HEK293T (cell line): ENCODE data around the gene ZFYVE27.
A peak's percentile ranks its signal among the peaks of the same experiment; 100 is the strongest.

ENCODE experiments used
- CTCF ChIA-PET: fragments of 350-600 bp; formaldehyde crosslinking; extraction: SDS; loops from one replicate; lab custom pipeline; 2021; ENCODE audit warnings: antibody characterized with exemption, inconsistent platforms; lab: Yijun Ruan, JAX
- POLR2A ChIA-PET: fragments of 350-600 bp; formaldehyde crosslinking; extraction: SDS; loops from one replicate; lab custom pipeline; 2020; ENCODE audit warnings: antibody characterized with exemption, inconsistent platforms; lab: Yijun Ruan, JAX
- DNase-seq: peaks from one replicate; pipeline ENCODE4 v3.0.0; 2012; ENCODE audit warnings: mixed read lengths; ENCODE audit errors: extremely low spot score
- ARNT ChIP-seq: fragments of 450-650 bp; IDR thresholded peaks from 2 replicates; pipeline ENCODE4 v1.6.1; 2017; ENCODE audit warnings: mild to moderate bottlenecking
- BHLHE40 ChIP-seq: fragments of 450-650 bp; IDR thresholded peaks from 2 replicates; pipeline ENCODE4 v1.6.1; 2016; ENCODE audit warnings: mild to moderate bottlenecking, moderate library complexity, borderline replicate concordance
- CTBP1 ChIP-seq: fragments of 450-650 bp; IDR thresholded peaks from 2 replicates; pipeline ENCODE4 v1.6.1; 2016; ENCODE audit warnings: borderline replicate concordance
- ELF4 ChIP-seq: fragments of 450-650 bp; IDR thresholded peaks from 2 replicates; pipeline ENCODE4 v1.6.1; 2017; ENCODE audit warnings: antibody characterized with exemption
- FOXA1 ChIP-seq: fragments of 450-650 bp; IDR thresholded peaks from 2 replicates; pipeline ENCODE4 v1.6.1; 2016; ENCODE audit warnings: mild to moderate bottlenecking
- FOXK2 ChIP-seq: fragments of 450-650 bp; IDR thresholded peaks from 2 replicates; pipeline ENCODE4 v1.6.1; 2016; ENCODE audit warnings: mild to moderate bottlenecking
- FOXM1 ChIP-seq: fragments of 450-650 bp; IDR thresholded peaks from 2 replicates; pipeline ENCODE4 v1.6.1; 2017; ENCODE audit warnings: mild to moderate bottlenecking, borderline replicate concordance
- HDGF ChIP-seq: fragments of 450-650 bp; IDR thresholded peaks from 2 replicates; pipeline ENCODE4 v1.6.1; 2017; ENCODE audit warnings: antibody characterized with exemption, borderline replicate concordance
- L3MBTL2 ChIP-seq: fragments of 450-650 bp; conservative IDR thresholded peaks from 2 replicates; pipeline ENCODE4 v1.6.1; 2016; ENCODE audit warnings: mild to moderate bottlenecking
- LEF1 ChIP-seq: fragments of 450-650 bp; IDR thresholded peaks from 2 replicates; pipeline ENCODE4 v1.6.1; 2017; ENCODE audit warnings: mild to moderate bottlenecking, borderline replicate concordance
- NFRKB ChIP-seq: fragments of 450-650 bp; IDR thresholded peaks from 2 replicates; pipeline ENCODE4 v1.6.1; 2016; ENCODE audit warnings: mild to moderate bottlenecking, moderate library complexity
- SP1 ChIP-seq: fragments of 450-650 bp; IDR thresholded peaks from 2 replicates; pipeline ENCODE4 v1.6.1; 2017
- SUZ12 ChIP-seq: fragments of 450-650 bp; IDR thresholded peaks from 2 replicates; pipeline ENCODE4 v1.6.1; 2016; ENCODE audit warnings: mild to moderate bottlenecking
- TARDBP ChIP-seq: fragments of 450-650 bp; IDR thresholded peaks from 2 replicates; pipeline ENCODE4 v1.6.1; 2016
- ZNF384 ChIP-seq: fragments of 450-650 bp; IDR thresholded peaks from 2 replicates; pipeline ENCODE4 v1.6.1; 2016
- TF ChIP-seq, protein P1 (sequence below): fragments of 450-650 bp; IDR thresholded peaks from 2 replicates; pipeline ENCODE4 v1.6.1; 2016

Gene ZFYVE27

DNA sequence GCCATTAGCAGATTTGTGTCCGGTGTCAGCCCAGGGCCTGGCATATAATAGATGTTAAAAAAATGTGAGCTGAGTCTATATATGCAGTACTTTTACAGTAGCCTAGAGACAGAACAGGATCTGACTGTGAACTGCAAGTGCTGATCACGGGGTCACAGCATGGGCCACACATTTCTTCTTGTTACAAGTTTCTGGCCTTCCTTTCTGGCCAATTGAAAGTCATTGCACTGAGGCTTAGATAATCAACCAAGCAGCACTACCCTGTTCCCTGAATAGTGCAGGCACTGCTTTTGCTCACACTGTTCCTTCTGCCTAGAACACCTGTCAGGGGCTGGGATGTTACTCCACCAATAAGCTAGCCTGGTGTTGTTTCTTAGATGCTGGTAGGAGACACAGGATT is 28.8 kb upstream of the ZFYVE27 start:
- ChIA-PET CTCF (interaction anchor here (0.6 to 3.0 kb wide), 4 partner anchors 16 to 29 kb away, joined by 3 to 14 read pairs (median 4); partner anchors contain the start of gene ZFYVE27), POLR2A (interaction anchor here (1.2 kb wide), 1 partner anchor 29 kb away, joined by 3 read pairs; the partner anchor contains the start of gene ZFYVE27)
- no peak for TF ChIP-seq SUZ12
- TF ChIP-seq TARDBP = no peak
- no peak for TF ChIP-seq ARNT
- TF ChIP-seq ELF4 = no peak
- TF ChIP-seq FOXK2 = no peak
- TF ChIP-seq HDGF = no peak
- TF ChIP-seq NFRKB = no peak
- no peak for TF ChIP-seq L3MBTL2
- no peak for TF ChIP-seq FOXA1
- no peak for TF ChIP-seq LEF1
- no peak for TF ChIP-seq FOXM1
- TF ChIP-seq CTBP1 = no peak
- TF ChIP-seq SP1 = no peak
- no peak for TF ChIP-seq BHLHE40
- DNase-seq = no peak

DNA sequence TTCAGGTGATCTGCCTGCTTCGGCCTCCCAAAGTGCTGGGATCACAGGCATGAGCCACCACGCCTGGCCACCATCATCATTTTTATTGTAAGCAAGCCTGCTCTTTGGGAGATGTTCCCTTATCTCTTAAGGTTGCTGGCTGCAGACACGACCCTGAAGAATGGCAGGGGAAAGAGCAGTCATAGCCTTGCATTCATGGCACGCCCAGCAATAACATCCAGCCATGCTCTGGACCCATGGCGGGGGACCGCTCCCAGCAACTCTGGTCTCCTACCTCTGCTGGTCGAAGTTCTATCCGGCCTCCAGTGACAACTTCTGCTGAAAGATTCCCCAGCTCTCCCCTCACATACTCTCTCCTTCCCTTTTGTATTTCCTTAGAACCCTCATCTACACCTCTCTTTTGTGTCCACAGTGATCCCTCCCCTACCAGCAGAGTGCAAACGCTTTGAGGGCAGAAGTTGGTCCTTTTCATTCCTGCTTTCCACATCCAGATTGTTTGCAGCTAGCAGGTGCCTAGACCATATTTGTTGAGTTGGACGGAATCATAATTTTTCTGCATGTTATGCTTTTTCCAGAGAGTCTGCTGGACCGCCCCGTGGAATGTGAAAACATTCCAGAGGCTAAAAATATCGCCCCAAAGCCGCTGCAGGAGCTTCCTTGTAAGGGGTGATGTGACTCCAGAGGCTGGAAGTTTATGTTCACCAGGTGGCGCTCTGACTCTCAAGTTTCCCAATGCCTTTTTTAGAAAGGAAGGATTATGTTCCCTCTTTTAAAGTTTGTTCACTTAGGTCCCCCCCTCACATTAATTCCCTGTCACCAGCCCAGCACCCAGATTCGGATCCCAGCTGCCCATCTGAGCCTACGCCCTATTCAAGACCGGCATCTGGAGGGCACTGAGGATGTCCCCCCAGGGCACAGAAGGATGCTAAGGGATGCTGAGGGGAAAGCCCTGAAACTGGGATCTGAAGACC is 27.7 kb upstream of the ZFYVE27 start:
- ChIA-PET POLR2A (interaction anchor here (1.3 to 2.4 kb wide), 3 partner anchors 8 to 27 kb away, joined by 5 to 9 read pairs (median 9); partner anchors contain the start of genes AVPI1 and ZFYVE27), CTCF (interaction anchor here (0.6 to 3.0 kb wide), 19 partner anchors 8 to 281 kb away, joined by 3 to 19 read pairs (median 5); partner anchors contain the start of genes AVPI1 and ZFYVE27)
- TF ChIP-seq, protein P1, sequence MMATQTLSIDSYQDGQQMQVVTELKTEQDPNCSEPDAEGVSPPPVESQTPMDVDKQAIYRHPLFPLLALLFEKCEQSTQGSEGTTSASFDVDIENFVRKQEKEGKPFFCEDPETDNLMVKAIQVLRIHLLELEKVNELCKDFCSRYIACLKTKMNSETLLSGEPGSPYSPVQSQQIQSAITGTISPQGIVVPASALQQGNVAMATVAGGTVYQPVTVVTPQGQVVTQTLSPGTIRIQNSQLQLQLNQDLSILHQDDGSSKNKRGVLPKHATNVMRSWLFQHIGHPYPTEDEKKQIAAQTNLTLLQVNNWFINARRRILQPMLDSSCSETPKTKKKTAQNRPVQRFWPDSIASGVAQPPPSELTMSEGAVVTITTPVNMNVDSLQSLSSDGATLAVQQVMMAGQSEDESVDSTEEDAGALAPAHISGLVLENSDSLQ = no peak
- no peak for TF ChIP-seq CTBP1
- no peak for TF ChIP-seq FOXK2
- TF ChIP-seq SUZ12 = no peak
- no peak for TF ChIP-seq ARNT
- no peak for TF ChIP-seq ZNF384
- TF ChIP-seq NFRKB = no peak
- TF ChIP-seq L3MBTL2 = no peak
- TF ChIP-seq LEF1 = no peak
- TF ChIP-seq ELF4 = no peak
- TF ChIP-seq HDGF = no peak
- no peak for TF ChIP-seq BHLHE40
- no peak for TF ChIP-seq FOXM1
- TF ChIP-seq SP1 = no peak
- TF ChIP-seq FOXA1 = no peak
- DNase-seq = peak; percentile 64

DNA sequence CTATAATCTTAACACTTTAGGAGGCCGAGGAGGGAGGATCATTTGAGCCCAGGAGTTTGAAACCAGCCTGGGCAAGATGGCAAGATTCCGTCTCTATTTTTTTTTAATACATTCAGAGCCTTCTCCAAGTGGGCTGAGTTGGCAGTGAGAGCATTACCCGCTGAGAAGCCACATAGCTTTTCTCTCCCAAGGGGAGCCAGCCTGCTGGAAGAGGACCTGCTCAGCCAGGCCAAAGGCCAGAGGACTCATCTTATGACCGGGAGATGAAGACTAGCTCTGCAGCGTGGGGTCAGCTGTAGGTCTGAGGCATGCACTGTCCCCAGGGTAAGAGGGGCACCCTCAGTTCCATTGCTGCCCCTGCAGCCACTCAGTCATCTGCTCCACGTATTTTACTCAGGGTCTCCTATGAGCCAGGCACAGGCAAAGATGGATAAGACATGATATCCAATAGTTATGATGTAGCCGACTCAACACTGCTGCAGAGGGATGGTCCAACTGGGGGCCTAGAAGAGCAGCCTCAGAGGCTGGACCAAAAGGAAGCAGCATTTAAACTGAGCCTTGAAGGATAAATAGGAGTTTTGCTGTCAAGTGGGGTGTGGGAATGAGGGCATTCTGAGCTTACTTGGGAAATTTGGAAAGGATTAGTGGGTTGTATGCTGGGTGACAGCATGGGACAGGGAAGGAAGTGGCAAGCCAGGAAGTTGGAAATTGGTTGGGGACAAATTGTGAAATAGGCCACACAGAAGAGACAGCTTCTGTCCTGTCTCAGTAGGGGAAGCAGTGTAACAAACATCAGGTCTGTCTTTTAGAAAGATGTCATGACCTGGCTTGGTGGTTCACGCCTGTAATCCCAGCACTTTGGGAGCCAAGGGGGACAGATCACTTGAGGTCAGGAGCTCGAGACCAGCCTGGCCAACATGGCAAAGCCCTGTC is 25.0 kb upstream of the ZFYVE27 start:
- ChIA-PET CTCF (interaction anchor here (1.1 to 2.5 kb wide), 2 partner anchors 10 to 37 kb away, joined by 3 to 17 read pairs; no protein-coding TSS in a partner anchor), POLR2A (interaction anchor here (1.0 to 4.2 kb wide), 5 partner anchors 9 to 29 kb away, joined by 3 to 63 read pairs (median 42); partner anchors contain the start of genes AVPI1 and ZFYVE27)
- no peak for DNase-seq
- no peak for TF ChIP-seq LEF1
- TF ChIP-seq FOXM1 = no peak
- no peak for TF ChIP-seq BHLHE40
- TF ChIP-seq, protein P1 = no peak
- TF ChIP-seq SP1 = no peak
- no peak for TF ChIP-seq ZNF384
- no peak for TF ChIP-seq NFRKB

DNA sequence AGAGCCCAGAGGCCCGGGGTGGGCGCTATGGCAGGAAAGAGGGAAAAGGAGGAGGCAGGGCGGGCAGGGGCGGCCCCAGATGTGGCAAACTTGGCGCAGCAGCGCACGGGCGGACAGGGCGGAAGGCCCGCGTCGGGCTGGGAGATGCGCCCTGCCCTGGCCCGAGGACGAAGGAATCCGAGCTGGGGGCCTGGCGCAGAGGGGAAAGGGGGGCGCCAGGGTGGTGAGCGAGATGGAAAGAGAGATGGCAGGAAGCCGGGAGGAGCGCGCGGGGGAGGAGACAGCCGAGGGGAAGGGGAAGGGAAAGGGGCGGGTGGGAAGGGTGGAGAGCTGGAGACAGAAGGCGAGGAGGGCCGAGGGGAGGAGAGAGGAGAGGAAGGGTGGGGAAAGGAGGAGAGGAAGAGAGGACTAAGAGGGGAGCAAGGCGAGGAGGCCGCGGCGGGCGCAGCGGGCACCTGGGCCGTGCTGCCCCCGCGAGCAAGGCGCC is 23.5 kb upstream of the ZFYVE27 start, which contains the start of gene MARVELD1:
Gene MARVELD1, plus strand, starts transcription at position 392 of the 487 bp plus-strand sequence. CDS start 147 bp downstream, outside the sequence.
- no peak for TF ChIP-seq LEF1
- 0 out of 2 replicates have a peak, but pooled peaks have one; percentile 19 for TF ChIP-seq HDGF
- DNase-seq = peak; percentile 71
- CTCF ChIA-PET = interaction anchor here (0.7 to 2.1 kb wide), 6 partner anchors 10 to 39 kb away, joined by 3 to 13 read pairs (median 4); no protein-coding TSS in a partner anchor
- POLR2A ChIA-PET = interaction anchor here (0.7 to 4.2 kb wide), 12 partner anchors 9 to 62 kb away, joined by 3 to 63 read pairs (median 7); partner anchors contain the start of genes AVPI1 and ZFYVE27

DNA sequence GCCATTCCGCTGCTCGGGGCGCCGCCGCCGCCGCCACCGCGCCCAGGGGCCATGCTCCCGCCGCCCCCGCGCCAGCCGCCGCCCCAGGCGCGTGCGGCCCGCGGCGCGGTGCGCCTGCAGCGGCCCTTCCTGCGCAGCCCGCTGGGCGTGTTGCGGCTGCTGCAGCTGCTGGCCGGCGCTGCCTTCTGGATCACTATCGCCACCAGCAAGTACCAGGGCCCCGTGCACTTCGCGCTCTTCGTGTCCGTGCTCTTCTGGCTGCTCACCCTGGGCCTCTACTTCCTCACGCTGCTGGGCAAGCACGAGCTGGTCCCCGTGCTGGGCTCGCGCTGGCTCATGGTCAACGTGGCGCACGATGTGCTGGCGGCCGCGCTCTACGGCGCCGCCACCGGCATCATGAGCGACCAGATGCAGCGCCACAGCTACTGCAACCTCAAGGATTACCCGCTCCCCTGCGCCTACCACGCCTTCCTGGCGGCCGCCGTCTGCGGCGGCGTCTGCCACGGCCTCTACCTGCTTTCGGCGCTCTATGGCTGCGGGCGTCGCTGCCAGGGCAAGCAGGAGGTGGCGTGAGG is 23.0 kb upstream of the ZFYVE27 start:
- POLR2A ChIA-PET = interaction anchor here (0.7 to 4.2 kb wide), 15 partner anchors 9 to 139 kb away, joined by 3 to 63 read pairs (median 5); partner anchors contain the start of genes AVPI1, PI4K2A and ZFYVE27
- CTCF ChIA-PET = interaction anchor here (0.6 to 2.1 kb wide), 6 partner anchors 9 to 358 kb away, joined by 3 to 13 read pairs (median 4); no protein-coding TSS in a partner anchor
- peak; percentile 78 for DNase-seq
- TF ChIP-seq ARNT = 0 out of 2 replicates have a peak, but pooled peaks have one; percentile 14
- no peak for TF ChIP-seq SP1
- peak; percentile 8; the same call in 1 of the 2 replicates for TF ChIP-seq FOXM1
- TF ChIP-seq L3MBTL2 = peak; percentile 94
